GM19239 (cell line): Measurements from ENCODE around the gene RNFT1.
"Not testable (repeated sequence)": the region's sequence is repeated elsewhere in the genome, so short reads cannot be mapped to it uniquely, and the experiment has no call there.

Experiments
- DNase-seq: peaks from one replicate; pipeline ENCODE4 v3.0.0; 2011; ENCODE audit warnings: low spot score; ENCODE audit not compliant: insufficient read length
- FAIRE-seq: peaks from 2 replicates; lab custom pipeline; 2011; peaks lifted over from hg19 to GRCh38; lab: Jason Lieb, UNC

The RNFT1 gene

DNA sequence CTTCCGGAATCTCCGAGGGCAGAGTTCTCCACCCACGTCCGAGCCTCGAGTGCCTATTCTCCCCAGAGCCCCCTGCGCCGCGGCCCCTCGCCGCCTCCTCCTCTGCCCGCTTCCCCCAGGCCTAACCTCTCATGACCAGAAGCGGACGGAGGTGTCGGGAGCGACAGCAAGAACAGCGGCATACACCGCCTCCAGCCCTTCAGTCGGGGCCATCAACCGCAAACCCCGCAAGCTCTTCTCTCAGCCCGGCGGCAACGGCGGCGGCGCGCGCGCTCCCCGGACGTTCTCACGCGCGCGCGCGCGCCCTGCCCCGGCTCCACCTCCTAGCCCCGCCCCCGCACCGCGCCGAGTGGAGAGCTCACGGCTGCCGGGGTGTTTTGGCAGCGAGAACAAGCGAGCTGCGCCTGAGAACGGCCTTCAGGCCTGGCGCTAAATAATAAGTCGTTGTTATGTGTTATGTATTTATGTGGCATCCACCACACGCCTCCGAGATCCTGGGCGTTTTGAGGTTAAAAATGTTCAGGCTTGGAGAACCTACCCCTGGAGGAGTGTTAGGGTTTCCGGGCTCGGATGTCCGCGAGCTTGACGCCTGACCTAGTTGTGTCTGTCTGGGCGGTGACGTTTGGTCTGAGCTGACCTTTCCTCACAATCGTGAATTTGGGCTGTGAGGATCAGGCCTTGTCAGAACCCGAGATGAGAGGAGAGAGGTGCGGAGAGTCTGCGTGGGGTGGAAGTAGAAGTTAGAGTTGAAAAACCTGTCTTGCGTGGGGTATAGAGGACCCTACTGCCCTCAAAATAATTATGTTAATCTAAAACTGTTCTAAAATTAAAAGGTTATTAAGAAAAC, at the start of gene RNFT1:
RNFT1 (minus strand) TSS at position 259 of the 847 bp plus-strand sequence; CDS start at position 182, 77 bp downstream.
- peak; percentile 57 for FAIRE-seq

GRCh38 chr17:60009326-60009725, 44.8 kb upstream of the RNFT1 start:
- not testable (repeated sequence) for DNase-seq, FAIRE-seq

More for the DNA sequence above, at the start of gene RNFT1:
- peak; percentile 72 for DNase-seq

DNA sequence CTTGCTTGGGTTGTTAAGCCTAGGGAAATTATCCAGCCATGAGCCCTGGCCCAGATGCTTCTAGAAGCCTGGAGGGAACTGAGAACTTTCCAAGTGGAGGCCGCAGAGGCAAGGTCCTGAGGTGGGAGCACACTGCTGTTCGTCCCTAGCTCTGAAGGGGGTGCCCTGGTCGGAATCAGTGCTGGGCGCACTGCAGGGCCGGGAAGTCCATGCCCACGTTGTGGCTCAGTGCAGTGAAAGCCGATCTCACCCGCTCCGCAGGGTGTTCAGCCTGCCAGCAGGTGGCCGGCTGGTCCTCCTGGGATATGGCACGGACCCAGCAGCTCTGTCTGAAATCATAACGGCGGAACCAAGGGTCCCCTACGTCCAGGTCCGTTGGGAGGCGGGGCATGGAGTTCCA, 43.8 kb upstream of the RNFT1 start:
- not testable (repeated sequence) for FAIRE-seq

GRCh38 chr17:60006160-60006559, 41.6 kb upstream of the RNFT1 start:
- FAIRE-seq (no peak), DNase-seq (no peak)

More for the DNA sequence above, 43.8 kb upstream of the RNFT1 start:
- not testable (repeated sequence) for DNase-seq

- DNase-seq, FAIRE-seq: not testable (repeated sequence)
Observed at GRCh38 chr17:60004561-60004960, 40.0 kb upstream of the RNFT1 start.

DNA sequence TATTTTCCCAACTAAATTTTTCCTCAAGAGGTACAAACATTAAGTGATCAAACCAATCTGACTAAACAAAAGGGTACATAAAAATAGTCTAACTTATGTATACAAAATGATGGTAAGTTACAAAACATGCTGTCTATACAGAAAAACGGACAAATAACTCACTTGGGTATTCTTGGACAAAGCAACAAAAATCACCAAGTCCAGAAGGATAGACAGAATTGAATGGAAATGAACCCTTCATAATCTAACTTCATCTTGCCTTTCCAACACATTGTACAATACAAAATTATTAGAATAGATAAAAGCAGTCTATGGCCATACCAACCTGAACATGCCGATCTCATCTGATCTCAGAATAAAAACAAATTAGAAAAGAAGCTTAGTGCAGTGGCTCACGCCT, 37.9 kb upstream of the RNFT1 start:
- DNase-seq, FAIRE-seq: not testable (repeated sequence)

DNA sequence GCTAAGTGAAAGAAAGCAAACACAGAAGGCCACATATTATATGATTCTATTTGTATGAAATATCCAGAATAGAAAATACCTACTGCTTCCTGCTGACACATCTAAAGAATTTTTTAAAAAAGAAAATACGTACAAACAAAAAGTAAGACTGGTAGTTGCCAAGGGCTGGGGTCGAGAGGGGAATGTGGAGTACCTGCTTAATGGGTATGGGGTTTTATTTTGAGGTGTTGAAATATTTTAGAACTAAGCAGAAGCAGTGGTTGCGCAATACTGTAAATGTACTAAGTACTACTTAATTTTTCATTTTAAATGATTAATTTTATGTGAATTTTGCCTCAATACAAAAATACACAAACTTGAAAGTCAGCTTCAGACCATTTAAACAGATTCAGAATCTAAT, 32.1 kb upstream of the RNFT1 start:
- DNase-seq, FAIRE-seq: not testable (repeated sequence)

DNA sequence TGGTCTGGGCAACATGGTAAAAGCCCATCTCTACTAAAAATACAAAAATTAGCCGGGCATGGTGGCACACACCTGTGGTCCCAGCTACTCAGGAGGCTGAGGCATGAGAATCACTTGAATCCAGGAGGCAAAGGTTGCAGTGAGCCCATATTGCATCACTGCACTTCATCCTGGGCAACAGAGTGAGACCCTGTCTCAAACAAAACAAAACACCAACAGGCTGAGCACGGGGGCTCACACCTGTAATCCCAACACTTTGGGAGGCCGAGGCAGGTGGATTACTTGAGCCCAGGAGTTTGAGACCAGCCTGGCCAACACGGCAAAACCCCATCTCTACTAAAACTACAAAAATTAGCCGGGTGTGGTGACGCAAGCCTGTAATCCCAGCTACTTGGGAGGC, 10.6 kb upstream of the RNFT1 start:
- FAIRE-seq, DNase-seq: not testable (repeated sequence)

DNA sequence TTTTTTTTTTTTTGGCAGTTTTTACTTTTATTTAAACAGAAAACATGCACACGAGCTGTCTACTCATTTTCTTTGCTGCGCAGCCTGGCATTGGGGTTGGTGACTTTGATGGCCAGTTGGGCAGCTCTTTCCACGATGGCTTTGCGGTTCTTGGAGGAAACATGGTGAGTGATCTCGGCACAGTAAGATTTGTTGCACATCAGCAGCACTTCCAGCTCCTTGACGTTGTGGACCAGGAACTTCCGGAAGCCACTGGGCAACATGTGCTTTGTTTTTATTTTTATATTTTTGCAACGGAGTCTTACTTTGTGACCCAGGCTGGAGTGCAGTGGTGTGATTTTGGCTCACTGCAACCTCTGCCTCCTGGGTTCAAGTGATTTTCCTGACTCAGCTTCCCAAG, 8.9 kb upstream of the RNFT1 start:
- FAIRE-seq, DNase-seq: not testable (repeated sequence)

- DNase-seq = no peak
- no peak for FAIRE-seq
Observed at GRCh38 chr17:59972778-59973177, 8.2 kb upstream of the RNFT1 start.

GRCh38 chr17:59971771-59972170, 7.2 kb upstream of the RNFT1 start:
- FAIRE-seq, DNase-seq: not testable (repeated sequence)

DNA sequence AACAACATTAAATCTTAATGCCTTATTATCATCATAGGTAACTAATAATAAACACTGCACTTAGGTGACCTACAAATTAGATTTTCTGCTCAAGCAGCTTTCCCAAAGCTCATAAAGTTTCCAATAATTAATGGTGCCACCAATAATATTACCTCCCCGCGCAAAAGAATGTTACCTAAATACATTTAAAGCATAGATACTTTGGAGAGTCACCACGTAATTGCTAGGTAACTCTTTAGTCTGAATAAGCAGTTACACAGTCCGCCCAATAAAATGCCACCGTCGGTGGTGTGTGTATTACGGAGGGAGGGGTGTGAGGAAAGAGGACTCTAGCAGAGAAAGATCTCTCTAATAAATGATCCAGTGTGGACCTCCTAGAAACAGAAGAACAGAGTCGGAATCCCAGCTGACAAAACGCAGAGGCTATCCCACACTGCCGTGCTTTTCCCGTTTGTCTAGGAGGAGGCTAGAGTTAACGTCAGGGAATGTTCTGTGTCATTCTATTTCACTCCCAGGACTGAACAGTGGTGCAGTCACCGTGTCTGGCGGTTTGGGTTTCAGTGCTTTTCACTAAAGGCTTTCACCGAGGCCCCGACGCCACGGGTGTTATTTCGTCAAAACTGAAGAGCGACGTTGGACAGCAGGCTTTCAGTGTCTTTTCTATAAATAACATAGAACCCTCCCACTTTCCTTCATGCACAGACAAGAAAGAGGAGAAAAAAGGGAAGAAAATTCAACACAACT, 630 bp downstream of the RNFT1 start:
- FAIRE-seq = peak; percentile 66

DNA sequence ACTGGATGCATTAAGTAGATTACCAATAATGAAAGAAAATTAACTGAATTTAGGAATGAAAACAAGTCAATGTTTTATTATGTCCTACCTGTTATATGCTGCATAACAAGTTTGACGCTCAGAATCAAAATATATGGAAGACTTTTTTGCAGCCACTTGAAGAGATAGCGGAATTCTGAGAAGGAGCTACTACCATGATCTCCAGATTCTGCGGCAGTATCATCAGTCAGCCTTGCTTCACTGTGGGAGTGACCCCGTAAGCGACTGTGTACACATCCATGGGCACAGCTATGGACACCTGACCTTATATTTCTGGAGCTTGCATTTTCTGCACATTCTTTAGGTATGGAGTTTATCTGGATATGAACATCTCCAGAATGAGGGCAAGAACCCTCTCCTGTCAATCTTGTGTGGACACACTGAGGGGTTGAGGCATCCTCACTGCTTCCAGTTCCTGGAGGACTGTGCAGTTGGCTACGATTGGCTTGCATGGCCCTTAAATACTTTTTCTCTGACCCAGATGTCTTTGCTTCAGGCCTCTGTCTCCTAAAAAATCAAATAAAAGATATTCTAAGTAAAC, 1.7 kb downstream of the RNFT1 start:
- FAIRE-seq (no peak), DNase-seq (no peak)

More for the DNA sequence above, 630 bp downstream of the RNFT1 start:
- DNase-seq = peak; percentile 12

DNA sequence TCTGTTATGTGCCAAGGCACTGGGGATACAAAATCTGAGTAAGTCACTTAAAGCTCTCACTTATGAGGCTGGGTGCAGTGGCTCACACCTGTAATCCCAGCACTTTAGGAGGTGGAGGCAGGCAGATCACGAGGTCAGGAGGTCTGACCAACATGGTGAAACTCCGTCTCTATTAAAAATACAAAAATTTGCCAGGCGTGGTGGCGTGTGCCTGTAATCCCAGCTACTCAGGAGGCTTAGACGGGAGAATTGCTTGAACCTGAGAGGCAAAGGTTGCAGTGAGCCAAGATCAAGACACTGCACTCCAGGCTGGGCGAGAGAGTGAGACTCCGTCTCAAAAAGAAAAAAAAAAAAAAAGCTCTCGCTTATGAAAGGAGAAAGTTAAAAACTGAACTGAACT, 5.0 kb downstream of the RNFT1 start:
- DNase-seq, FAIRE-seq: not testable (repeated sequence)

DNA sequence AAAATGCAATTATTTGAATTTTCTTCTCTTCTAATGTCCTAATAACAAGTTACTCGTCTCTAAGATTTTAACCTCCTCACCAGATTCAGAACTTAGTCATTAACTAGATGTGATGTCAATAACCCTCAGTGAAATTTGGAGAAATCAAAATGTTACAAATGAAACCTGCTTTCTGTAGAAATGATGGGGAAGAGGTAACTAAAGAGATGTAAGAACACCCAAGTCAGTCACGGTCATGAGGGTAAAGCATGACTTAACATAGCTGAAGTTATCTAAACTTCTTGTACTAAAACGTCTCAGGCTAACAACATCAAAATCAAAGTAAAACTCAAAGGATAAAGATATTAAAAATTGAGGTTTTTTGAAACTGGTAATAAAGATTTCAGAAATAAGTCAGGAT, 9.7 kb downstream of the RNFT1 start:
- DNase-seq (no peak), FAIRE-seq (no peak)

DNA sequence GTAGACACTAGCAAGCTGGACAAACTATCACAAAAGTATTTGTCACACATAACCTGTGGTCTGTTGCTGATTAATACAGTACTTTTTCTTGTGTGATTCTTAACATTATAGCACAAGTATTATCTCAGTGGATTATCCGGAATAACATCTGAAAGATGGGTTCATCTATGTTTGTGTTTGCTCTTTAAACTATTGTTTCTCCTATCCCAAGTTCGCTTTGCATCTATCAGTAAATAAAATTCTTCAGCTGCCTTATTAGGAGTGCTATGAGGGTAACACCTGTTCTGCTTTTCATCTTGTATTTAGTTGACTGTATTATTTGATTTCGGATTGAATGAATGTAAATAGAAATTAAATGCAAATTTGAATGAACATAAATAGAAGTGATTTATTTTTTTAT, 14.5 kb downstream of the RNFT1 start:
- no peak for DNase-seq
- no peak for FAIRE-seq

DNA sequence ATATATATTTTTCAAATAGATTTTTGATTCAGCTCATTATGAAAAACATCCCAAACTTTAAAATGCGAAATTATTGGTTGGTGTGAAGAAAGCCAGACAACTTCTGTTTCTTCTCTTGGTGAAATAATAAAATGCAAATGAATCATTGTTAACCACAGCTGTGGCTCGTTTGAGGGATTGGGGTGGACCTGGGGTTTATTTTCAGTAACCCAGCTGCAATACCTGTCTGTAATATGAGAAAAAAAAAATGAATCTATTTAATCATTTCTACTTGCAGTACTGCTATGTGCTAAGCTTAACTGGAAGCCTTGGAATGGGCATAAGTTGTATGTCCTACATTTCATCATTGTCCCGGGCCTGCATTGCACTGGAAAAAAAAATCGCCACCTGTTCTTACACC, 17.2 kb downstream of the RNFT1 start:
- DNase-seq, FAIRE-seq: not testable (repeated sequence)

DNA sequence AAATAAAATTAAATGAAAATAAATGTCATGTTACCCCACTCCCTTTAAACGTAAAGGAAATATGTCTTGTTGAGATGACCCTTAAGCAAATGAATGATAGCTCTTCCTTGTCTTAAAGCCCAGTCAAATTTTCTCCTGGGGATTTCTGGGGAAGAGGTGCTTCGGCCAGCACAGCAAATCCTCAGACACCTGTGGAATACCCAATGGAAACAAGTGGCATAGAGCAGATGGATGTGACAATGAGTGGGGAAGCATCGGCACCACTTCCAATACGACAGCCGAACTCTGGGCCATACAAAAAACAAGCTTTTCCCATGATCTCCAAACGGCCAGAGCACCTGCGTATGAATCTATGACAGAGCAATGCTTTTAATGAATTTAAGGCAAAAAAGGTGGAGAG, 18.1 kb downstream of the RNFT1 start:
- not testable (repeated sequence) for FAIRE-seq, DNase-seq

GRCh38 chr17:59941131-59941530, 23.4 kb downstream of the RNFT1 start:
- FAIRE-seq = no peak
- DNase-seq = no peak

- DNase-seq, FAIRE-seq: not testable (repeated sequence)
Observed at GRCh38 chr17:59940697-59941096, 23.8 kb downstream of the RNFT1 start.
